BE2C (cell line): ENCODE data around the gene GRIA1.

Experiments
- DNase-seq: peaks from one replicate; pipeline ENCODE4 v3.0.0-alpha.2; 2020
- H3K27me3 ChIP-seq: fragments of 250-450 bp; sonication (Bioruptor Pico); 2 replicates; pipeline ENCODE4 v1.5.1; 2020; ENCODE audit warnings: mild to moderate bottlenecking
- H3K36me3 ChIP-seq: fragments of 250-450 bp; sonication (Bioruptor Pico); 2 replicates; pipeline ENCODE4 v1.5.1; 2020; ENCODE audit warnings: mild to moderate bottlenecking
- H3K4me1 ChIP-seq: fragments of 250-450 bp; sonication (Bioruptor Pico); 2 replicates; pipeline ENCODE4 v1.5.1; 2020
- H3K4me3 ChIP-seq: 2 replicates; pipeline ENCODE4 v1.5.1; 2011; ENCODE audit warnings: low read depth, low read length
- H3K9me3 ChIP-seq: fragments of 250-450 bp; sonication (Bioruptor Pico); 2 replicates; pipeline ENCODE4 v1.5.1; 2020
- CTCF ChIP-seq: IDR thresholded peaks from 2 replicates; pipeline ENCODE4 v1.5.1; 2012; ENCODE audit warnings: mild to moderate bottlenecking, low read depth, low read length

GRIA1 gene

GRCh38 chr5:153626836-153627235, 136.4 kb downstream of the GRIA1 start:
- Histone ChIP-seq H3K4me3 (no peak overlapping the region), H3K27me3 (no peaks in the 10 kb centered on the region), H3K36me3 (no peaks in the 10 kb centered on the region), H3K9me3 (no peaks in the 10 kb centered on the region), H3K4me1 (no peaks in the 10 kb centered on the region)
- TF ChIP-seq CTCF: no peak
- DNase-seq: no peak

- DNase-seq: no peak
- TF ChIP-seq CTCF: no peak
- no peaks in the 10 kb centered on the region for H3K4me1 ChIP-seq
- no peaks in the 10 kb centered on the region for H3K27me3 ChIP-seq
- no peaks in the 10 kb centered on the region for H3K9me3 ChIP-seq
- H3K36me3 ChIP-seq: no peaks in the 10 kb centered on the region
- no peak overlapping the region for H3K4me3 ChIP-seq
These were observed 138.8 kb downstream of the GRIA1 start for GRCh38 chr5:153629027-153629895.

- Histone ChIP-seq H3K27me3 (no peaks in the 10 kb centered on the region), H3K9me3 (no peaks in the 10 kb centered on the region), H3K4me3 (no peak overlapping the region), H3K4me1 (no peaks in the 10 kb centered on the region), H3K36me3 (no peaks in the 10 kb centered on the region)
- DNase-seq: no peak
- no peak for TF ChIP-seq CTCF
These were observed 140.1 kb downstream of the GRIA1 start for GRCh38 chr5:153630546-153630945.

- Histone ChIP-seq H3K4me1 (no peaks in the 10 kb centered on the region), H3K9me3 (no peaks in the 10 kb centered on the region), H3K4me3 (no peak overlapping the region), H3K36me3 (no peaks in the 10 kb centered on the region), H3K27me3 (no peaks in the 10 kb centered on the region)
- TF ChIP-seq CTCF: no peak
- no peak for DNase-seq
These were observed 142.3 kb downstream of the GRIA1 start for GRCh38 chr5:153632748-153633290.

GRCh38 chr5:153636670-153637451, 146.4 kb downstream of the GRIA1 start:
- no peaks in the 10 kb centered on the region for H3K4me1 ChIP-seq

More at GRCh38 chr5:153636670-153637451, 146.4 kb downstream of the GRIA1 start:
- no peaks in the 10 kb centered on the region for H3K9me3 ChIP-seq
- H3K27me3 ChIP-seq: no peaks in the 10 kb centered on the region
- no peaks in the 10 kb centered on the region for H3K36me3 ChIP-seq
- H3K4me3 ChIP-seq: no peak overlapping the region
- no peak for TF ChIP-seq CTCF
- no peak for DNase-seq
